Dermis blood vessel endothelial cell (primary cell): ENCODE data around the gene KCNN4. TPM values are rescaled to one million over a fixed set of nuclear protein-coding genes. Genes with fewer than 3 reads are reported as not detected.

Experiments
- DNase-seq: peaks from one replicate; pipeline ENCODE4 v3.0.0; 2010
- total RNA-seq: library from RNA; depleted of rRNA; stranded (reverse); fragments of >200 nt; gene quantifications from 2 replicates; pipeline ENCODE4 v1.2.3, GENCODE V29; 2014

The KCNN4 gene
- total RNA-seq, 1 donor from 2014 or later: 0.51 TPM

GRCh38 chr19:43774103-43774939, 6.5 kb downstream of the KCNN4 start:
- DNase-seq: peak; percentile 87

GRCh38 chr19:43773725-43774102, 7.1 kb downstream of the KCNN4 start:
- no peak for DNase-seq

- no peak for DNase-seq
These were observed 11.5 kb downstream of the KCNN4 start for GRCh38 chr19:43769256-43769655.

GRCh38 chr19:43768273-43769050, 12.3 kb downstream of the KCNN4 start:
- no peak for DNase-seq

- no peak for DNase-seq
These were observed 13.0 kb downstream of the KCNN4 start for GRCh38 chr19:43767818-43768217.

- no peak for DNase-seq
These were observed 13.5 kb downstream of the KCNN4 start for GRCh38 chr19:43767316-43767715.

GRCh38 chr19:43766755-43767043, 14.1 kb downstream of the KCNN4 start:
- DNase-seq: no peak

GRCh38 chr19:43765109-43765876, 15.5 kb downstream of the KCNN4 start:
- peak; percentile 80 for DNase-seq

GRCh38 chr19:43764684-43765083, 16.1 kb downstream of the KCNN4 start:
- DNase-seq: peak; percentile 23

- peak; percentile 47 for DNase-seq
These were observed 17.3 kb downstream of the KCNN4 start for GRCh38 chr19:43763473-43763939.

GRCh38 chr19:43762814-43763213, 18.0 kb downstream of the KCNN4 start:
- DNase-seq: no peak

- no peak for DNase-seq
These were observed 19.8 kb downstream of the KCNN4 start for GRCh38 chr19:43760941-43761340.

GRCh38 chr19:43759515-43759914, 21.3 kb downstream of the KCNN4 start:
- peak; percentile 56 for DNase-seq

GRCh38 chr19:43755256-43755801, 25.4 kb downstream of the KCNN4 start:
- DNase-seq: peak; percentile 82

GRCh38 chr19:43754503-43755255, 26.1 kb downstream of the KCNN4 start, which contains the start of gene SMG9:
SMG9 (minus strand) TSS chr19:43754962; CDS start chr19:43750741, 4,221 bp downstream.
- peak; percentile 98 for DNase-seq

GRCh38 chr19:43754253-43754502, 26.6 kb downstream of the KCNN4 start:
- DNase-seq: no peak

GRCh38 chr19:43752287-43752875, 28.4 kb downstream of the KCNN4 start:
- no peak for DNase-seq

GRCh38 chr19:43751466-43752220, 29.1 kb downstream of the KCNN4 start:
- no peak for DNase-seq

- no peak for DNase-seq
These were observed 30.9 kb downstream of the KCNN4 start for GRCh38 chr19:43749898-43750297.

GRCh38 chr19:43749152-43749551, 31.6 kb downstream of the KCNN4 start:
- DNase-seq: no peak

- DNase-seq: no peak
These were observed 32.1 kb downstream of the KCNN4 start for GRCh38 chr19:43748685-43749084.
